Left cardiac atrium (tissue), 4 donors: Measurements from ENCODE around the gene DCTN4. TPM values are rescaled to one million over a fixed set of nuclear protein-coding genes. Genes with fewer than 3 reads are reported as not detected.

Source experiments
- ATAC-seq, 2 donors: fragments of 200-7000 bp; cut with Tn5 transposase; one replicate each; pipeline ENCODE4 v1.9.1; 2020; ENCODE audit warnings: mild to moderate bottlenecking in 2 of 2, moderate library complexity in 2 of 2
- DNase-seq: peaks from one replicate; pipeline ENCODE4 v3.0.0-alpha.2; 2020
- intact Hi-C, 2 donors: fragments of 100-400 bp; cut with DNase I; formaldehyde crosslinking; loops; one replicate each; pipeline versions ENCODE4 v1.14.1 to v1.15.1; 2022 to 2023
- total RNA-seq, 2 donors: library from RNA; stranded (reverse); fragmentation: NEBNext Ultra II Directional; extraction: Animal tissue kit (Norgen Biotek cat#: 25700); gene quantifications; one replicate each; pipeline ENCODE4 v1.2.1, GENCODE V29; 2021
- donor health status: DM: no; HTN: yes; CAD: no.
- donor health status: DM: no; HTN: yes; CAD: no; lungs with severe emphysema.
- donor health status: DM: yes; HTN: yes; CAD: no.
- donor health status: Dilated cardiomyopathy.

The DCTN4 gene
- total RNA-seq, 2 donors from 2014 or later = 37.8 to 48.1 TPM

DNA sequence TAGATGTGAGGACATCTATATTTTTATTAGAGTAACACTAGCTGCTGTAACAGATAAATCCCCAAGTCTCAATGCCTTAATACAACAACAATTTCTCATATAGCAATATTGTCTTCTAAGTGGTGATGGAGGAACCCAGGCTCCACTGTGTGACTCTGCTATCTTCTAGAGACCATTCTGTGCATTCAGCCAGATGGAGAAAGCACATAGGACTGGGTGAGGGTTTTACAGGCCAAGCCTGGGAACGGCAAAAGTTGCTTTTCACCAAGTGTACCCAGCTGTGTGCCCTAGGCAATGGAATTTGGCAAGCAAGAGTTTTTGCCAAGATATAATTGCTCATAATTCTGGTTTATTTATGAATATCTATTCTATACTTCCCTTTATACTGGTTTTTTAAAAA lies 69.7 kb downstream of the DCTN4 start:
- intact Hi-C loops = no loop called here
- DNase-seq (no peak), ATAC-seq (no peak)

DNA sequence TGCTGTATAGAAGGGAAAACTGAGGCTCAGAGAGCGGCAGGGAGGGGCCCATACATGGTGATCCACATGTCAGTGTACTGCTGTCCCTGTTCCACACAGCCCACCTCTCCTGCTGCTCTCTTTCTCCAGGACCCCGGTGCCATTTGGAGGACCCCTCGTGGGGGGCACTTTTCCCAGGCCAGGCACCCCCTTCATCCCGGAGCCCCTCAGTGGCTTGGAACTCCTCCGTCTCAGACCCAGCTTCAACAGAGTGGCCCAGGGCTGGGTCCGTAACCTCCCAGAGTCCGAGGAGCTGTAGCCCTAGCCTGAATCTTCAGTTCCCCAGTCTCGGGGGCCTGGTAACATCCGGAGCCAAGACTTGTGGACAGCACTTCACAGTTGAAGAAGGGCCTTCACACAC lies 82.2 kb downstream of the DCTN4 start:
- ATAC-seq (no peak), DNase-seq (no peak)
- intact Hi-C loops = no loop called here

DNA sequence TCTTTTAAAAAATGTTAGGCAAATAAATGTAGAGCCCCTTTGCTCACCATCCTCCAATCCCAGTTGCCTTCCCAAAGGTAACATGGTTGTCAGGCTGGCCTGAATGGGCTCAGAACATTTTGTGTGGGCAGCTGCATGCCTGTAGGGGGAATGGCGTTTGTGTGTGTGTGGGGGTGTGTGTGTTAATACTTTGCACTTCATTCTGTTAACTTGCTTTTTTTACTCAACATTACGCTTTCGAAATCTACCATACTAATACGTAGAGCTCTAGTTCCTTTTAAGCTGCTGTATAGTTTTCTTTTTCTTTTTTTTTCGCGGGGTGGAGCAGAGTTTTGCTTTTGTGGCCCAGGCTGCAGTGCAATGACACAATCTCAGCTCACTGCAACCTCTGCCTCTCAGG lies 83.7 kb downstream of the DCTN4 start:
- intact Hi-C loops = no loop called here

DNA sequence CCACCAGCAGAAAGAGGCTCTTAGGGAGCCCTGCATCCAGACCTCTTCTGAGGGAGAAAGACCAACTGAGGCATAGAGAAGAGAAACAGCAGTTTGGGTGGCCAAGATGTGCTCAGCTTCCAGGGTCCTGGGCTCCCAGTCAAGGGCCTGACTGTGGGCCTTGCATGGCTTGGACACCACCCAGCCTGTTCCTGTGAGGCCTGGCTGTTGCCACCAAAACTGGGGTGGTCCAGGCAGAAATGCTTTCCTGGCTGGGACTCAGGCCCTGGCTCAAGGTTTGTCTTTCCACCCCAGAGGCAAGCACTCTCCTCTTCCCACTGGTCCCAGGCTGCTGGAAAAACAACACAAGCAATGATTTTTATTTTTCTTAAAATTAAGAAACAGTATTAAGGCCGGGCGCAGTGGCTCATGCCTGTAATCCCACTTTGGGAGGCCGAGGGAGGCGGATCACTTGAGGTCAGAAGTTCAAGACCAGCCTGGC lies 84.4 kb downstream of the DCTN4 start:
- ATAC-seq (peak; percentile 35 to 58), DNase-seq (peak; percentile 64)
- intact Hi-C loops = no loop called here

More for the DNA sequence above, 83.7 kb downstream of the DCTN4 start:
- ATAC-seq = no peak
- DNase-seq = no peak

DNA sequence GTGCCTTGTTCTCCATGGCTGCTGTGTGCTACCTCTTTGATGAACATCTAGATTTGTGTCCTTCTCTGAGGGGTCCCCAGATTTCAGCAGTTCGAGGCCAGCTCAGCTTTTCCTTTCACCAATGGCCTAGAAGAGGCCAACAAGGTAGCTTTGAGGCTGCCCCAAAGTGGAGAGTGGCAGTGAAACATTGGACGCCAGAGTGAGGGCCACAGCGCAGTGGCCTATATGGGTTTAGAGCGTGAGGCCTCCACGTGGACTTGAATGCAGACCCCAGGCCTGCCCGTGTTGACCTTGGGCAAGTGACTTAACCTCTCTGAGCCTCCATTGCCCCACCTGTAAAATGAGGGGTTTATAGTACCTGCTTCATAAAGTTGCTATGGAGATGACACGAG lies 85.9 kb downstream of the DCTN4 start:
- intact Hi-C loops = no loop called here
- no peak for ATAC-seq
- peak; percentile 6 for DNase-seq

DNA sequence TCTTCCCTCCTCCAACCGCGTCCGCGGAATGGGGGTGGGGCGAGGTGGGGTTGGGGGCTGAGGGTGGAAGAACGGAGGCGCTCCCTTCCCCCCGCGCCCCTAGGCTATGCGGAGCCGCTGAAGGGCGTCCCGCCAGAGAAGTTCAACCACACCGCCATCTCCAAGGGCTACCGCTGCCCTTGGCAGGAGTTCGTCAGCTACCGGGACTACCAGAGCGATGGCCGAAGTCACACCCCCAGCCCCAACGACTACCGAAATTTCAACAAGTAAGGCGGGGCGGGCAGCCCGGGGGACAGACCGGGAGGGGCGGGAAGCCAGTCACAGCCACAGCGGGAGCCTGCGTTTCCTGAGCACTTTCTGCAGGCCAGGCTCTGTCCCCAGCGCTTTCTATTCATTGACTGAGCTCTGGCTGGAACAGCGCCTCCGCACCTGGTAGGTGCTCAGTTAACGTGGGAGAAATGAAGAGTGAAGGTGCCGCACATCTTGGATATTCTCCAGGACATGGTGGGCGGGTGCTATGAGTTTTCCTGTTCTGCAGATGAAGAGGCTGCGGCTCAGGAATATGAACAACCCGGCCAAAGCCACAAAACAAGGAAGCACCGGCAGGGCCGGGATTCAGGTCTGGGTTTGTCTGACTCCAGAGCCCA lies 86.5 kb downstream of the DCTN4 start:
- peak; percentile 66 for DNase-seq
- intact Hi-C loops = no loop called here
- peak; percentile 31 to 51 for ATAC-seq

DNA sequence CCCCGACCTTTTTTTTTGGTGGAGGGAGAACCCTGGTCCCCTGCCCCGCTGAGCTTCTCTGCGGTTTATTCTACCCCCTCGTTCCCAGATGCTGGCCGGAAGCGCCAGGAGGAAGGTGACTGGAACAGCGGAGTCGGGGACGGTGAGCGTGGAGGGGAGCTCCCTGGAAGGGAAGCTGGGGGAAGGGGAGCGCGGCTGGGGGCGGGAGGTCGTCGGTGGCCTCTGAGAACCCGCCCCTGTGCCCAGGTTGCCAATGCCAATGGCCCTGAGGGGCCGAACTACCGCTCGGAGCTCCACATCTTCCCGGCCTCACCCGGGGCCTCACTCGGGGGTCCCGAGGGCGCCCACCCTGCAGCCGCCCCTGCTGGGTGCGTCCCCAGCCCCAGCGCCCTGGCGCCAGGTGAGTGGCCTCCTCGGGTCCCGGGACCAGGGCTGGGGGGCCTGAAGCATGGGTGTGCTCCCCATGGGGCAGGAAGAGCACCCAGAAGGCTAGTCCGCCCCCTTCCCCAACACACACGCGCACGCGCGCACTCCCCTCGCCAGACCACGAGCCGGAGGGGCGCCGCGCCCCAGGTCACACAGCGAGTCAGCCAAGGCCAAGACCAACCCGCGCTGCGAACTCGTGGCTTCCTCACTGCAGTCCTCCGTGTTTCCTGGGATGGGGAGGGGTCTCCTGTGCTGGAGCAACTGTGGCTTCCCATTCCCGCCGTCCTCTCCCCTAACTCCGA lies 87.1 kb downstream of the DCTN4 start:
- peak; percentile 19 to 31 for ATAC-seq
- intact Hi-C loops = no loop called here

DNA sequence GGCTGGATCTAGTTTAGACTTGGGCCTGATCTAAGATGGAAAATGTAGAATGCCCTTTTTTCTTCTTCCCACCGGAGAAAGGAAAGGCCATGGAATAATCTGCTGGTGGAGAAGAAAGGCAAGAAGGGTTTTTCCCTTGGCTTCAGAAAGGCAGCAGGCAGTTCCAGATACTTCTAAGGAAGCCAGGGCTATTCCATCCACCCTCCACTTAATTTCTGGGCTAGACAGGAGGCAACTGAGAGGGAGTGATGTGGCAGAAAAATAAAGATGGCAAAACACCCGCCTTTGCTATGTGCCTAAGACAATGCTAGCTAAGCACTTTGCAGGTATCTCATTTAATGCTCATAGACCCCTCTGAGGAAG lies 87.9 kb downstream of the DCTN4 start:
- intact Hi-C loops = no loop called here
- no peak for DNase-seq
- no peak for ATAC-seq

More for the DNA sequence above, 87.1 kb downstream of the DCTN4 start:
- peak; percentile 45 for DNase-seq

DNA sequence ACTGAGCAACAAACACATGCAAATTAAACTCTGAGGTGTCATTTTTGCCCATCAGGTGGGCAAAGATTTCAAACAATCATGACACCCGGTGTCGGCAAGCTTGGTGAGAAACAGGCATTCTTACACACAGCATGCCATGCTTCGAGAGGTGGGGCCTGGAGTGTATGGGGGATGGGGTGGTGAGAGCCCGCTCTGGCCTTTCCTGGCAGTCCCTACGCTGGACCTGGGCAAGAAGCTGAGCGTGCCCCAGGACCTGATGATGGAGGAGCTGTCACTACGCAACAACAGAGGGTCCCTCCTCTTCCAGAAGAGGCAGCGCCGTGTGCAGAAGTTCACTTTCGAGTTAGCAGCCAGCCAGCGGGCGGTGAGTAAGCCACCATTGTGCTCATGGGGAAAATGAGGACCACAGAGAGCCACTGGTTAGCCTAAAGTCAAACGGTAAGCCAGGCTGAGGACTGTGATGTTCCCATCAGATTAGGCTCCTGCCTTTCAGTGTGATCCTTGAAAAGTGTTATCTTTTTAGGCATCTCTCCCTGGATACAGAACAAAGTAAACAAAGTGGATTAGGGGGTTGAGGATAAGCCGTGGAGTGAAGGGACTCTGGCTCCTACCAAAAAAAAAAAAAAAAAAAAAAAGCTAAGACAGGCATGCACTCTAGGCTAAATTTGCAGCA lies 88.4 kb downstream of the DCTN4 start:
- DNase-seq (peak; percentile 12), ATAC-seq (no peak)
- intact Hi-C loops = no loop called here

DNA sequence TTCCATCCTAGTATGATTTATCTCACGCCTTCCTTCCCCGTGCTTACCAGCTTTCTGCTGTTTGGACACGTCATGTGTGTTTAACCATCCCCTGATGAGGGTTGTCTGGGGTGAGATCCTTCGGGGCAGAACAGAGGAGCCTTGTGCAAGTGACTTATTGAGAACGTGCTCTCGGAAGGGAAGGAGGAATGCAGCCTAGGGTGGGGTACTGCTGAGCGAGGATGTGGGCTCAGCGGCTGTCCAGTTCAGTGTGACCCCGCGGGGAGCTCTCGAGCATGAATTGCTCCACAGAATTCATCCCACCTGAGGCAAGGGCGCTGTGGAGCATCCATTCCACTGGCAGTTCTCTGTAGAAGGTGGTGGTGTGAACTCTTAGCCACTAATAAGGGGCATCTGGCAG lies 93.8 kb downstream of the DCTN4 start:
- ATAC-seq = no peak
- peak; percentile 4 for DNase-seq
- intact Hi-C loops = no loop called here

DNA sequence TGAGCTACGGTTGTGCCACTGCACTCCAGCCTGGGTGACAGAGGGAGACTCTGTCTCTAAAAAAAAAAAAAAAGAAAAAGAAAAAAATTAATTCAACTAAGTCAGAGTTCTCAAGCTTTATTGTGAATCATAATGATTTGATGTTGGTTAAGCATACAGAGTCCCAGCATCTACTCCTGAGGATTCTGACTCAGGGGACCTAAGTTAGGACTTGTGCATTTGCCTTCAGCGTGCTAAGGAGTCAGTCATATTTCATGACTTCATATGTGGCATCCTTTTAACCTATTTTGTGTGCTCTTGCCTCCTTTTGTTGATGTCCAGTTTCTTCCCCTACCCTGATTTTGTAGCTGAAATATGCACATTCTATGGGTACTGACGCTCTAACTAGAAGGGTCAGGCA lies 94.9 kb downstream of the DCTN4 start:
- intact Hi-C loops = no loop called here
- DNase-seq = no peak
- no peak for ATAC-seq

DNA sequence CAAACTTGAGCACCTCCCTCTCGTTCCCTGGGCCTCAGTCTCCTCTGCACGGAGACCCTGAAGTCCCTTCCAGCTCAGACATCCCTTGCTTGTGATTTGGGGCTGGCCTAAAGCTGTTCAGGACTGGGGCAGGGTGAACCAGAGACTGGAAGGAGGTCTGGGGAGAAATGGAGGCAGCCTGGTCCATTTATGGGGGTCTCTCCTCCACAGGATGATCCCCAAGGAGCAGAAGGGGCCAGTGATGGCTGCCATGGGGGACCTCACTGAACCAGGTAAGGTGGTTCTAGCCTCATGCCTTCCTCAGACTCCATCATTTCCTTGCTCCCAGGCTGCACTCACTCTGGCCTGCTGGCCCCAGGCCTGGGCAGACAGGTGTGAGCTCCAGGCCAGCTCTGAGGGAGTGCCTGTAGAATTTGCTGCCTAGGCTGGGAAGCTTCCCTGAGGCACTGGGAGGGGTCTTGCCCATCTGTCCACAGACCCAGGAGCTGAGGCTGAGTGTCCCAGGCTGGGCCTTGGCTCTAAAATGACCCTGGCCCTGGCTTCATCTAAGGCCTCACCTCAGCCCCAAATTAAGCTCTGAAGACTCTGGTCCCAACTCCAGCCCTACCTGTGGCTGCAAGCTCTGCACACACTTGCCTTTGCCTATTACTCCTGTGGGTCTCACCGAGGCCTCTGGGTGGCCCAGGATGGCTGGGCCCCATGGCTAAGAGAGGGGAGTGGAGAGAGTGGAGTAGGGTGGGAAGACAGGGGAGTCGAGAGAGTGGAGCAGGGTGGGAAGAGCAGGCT lies 95.9 kb downstream of the DCTN4 start:
- intact Hi-C loops = no loop called here
- ATAC-seq (no peak), DNase-seq (peak; percentile 9)

DNA sequence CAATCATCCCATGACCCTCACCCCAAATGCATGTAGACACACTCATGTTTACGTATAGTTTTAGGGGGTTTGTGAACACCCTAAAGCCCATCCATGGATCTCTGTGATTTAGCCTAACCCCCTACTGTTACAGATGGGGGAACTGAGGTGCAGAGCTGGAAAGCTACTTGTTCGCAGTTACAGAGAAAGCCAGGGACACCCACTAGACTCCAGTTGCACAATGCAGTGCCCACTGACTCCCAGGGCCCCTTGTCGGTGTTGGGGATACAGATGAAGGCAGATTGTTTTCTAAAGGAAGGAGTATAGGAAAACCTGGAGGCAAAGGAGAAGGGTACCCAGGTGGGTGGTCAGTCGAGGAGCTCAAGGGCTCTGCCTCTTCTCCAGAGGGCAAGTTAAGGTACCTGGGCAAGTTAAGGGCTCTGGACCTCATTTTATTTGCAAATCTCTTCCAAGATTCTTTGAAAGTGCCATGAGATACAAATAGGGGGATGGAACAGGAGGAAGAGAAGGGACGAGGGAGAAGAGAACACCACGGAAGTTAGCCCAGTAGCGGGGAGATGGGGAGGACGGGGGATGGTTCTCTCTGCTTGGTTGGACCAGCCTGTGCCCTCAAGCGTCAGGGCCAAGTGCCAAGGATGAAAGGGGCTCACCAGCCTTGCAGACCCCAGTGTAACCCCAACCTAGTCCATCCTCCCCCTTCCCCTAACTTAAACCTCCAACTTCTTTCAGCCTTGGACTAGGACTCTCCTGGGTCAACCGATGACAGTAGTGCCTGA lies 96.8 kb downstream of the DCTN4 start:
- no peak for ATAC-seq
- intact Hi-C loops = no loop called here
- peak; percentile 16 for DNase-seq

DNA sequence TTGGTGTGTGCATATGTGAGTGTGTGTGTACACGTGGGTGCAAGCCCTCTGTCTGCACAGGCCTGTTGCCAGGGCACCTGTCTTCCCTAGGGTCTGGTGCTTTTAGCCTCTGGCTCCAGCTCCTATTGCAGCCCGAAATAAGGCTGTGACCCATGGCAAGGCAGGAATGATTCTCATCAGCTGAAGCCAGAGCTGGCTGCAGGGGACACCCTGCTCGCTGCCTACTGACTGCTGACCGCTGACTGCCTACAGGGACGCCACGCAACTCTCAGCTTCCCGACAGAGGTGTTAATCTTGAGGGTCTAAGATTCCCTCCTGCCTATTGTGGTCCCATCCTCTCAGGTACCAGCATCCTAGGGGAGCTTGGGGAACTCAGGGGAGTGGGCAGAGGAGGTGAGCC lies 97.7 kb downstream of the DCTN4 start, which contains the start of gene MYOZ3:
Gene MYOZ3, plus strand, starts transcription at position 166 of the 400 bp plus-strand sequence. CDS start 1,691 bp downstream, outside the sequence.
- ATAC-seq (no peak), DNase-seq (peak; percentile 11)
- intact Hi-C loops = no loop called here

DNA sequence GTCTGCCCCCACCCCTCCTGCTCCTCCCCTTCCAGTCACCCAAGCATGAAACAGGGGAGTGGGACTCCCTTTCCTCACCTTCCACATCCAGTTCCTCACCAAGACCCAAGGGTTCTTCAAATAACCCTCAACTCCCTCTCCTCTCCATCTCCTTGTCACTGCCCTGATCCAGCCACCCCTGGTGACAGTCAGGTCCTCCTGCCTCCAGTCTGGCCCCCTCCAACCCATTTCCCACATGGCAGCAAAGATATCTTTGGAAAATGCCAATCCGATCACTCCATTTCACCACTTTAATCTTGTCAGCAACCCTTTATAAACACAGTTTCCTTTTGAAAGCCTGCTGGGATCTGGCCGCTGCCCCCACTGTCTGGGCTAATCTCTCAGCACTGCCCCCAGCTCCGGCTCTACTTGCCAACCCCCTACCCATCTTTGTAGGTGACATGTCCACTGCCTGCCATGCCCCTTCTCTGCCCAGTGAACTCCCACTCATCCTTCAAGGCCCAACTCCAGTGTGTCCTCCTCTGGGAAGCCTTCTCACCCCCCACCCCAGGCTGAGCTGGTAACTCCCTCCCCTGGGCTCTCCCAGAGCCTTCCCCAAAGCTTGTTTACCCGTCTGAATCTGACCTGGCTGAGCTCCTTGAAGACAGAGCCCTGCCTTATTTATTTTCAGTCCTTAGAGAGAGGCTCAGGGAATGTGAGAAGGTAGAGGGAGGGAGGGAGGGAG lies 98.5 kb downstream of the DCTN4 start:
- intact Hi-C loops = no loop called here
- DNase-seq (peak; percentile 20), ATAC-seq (no peak)

DNA sequence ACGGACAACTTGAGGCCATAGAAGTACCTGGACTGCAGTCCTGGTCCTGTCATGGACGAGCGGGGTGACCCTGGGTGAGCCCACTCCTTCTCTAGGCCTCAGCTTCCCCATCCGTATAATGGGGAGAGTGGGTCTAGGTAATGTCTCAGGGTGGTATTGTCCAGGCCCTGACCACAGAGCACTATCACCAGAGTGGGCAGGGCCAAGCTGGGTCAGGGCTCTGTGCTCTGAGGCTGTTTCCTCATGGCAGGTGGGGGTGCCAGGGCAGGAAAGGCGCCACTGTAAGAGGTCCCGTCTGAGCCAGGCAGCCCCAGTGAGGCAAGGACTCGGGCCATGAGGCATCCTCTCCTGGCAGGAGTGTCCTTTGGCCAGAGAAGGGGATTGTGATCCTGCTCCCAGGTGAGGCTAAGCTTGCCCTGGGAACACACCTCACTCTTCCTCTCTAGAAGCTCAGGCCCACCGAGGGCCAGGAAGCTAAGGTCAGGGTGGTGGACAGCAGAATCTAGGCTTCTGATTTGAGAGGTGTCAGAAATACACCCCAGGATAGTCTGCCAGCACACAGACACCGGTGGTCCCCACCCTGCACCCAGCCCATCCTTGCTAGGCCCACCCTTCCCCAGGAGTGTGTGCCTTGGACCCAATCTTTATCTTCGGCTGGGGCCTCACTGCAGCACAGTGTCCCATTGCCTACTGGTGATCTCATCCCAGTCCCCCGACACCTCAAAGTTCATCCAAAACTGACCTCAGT lies 99.3 kb downstream of the DCTN4 start:
- ATAC-seq (no peak), DNase-seq (peak; percentile 31)
- intact Hi-C loops = loop anchor here in 1 of 2 donors (5.0 kb wide), 1 partner anchor 97 kb away; no protein-coding TSS in a partner anchor

DNA sequence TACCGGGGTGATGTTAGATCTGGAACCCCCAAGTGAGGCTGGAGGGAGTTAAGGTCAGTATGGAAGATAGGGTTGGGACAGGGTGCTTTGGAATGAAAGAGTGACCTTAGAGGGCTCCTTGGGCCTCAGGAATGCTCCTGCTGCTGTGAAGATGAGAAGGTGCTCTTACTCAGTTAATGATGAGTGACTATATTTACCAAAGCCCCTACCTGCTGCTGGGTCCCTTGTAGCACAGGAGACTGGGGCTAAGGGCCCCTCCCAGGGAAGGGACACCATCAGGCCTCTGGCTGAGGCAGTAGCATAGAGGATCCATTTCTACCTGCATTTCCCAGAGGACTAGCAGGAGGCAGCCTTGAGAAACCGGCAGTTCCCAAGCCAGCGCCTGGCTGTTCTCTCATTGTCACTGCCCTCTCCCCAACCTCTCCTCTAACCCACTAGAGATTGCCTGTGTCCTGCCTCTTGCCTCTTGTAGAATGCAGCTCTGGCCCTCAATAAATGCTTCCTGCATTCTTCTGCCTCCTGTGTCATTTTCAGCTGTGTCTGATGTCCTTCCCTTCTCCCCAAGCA lies 100.0 kb downstream of the DCTN4 start:
- peak; percentile 11 for DNase-seq
- intact Hi-C loops = loop anchor here in 1 of 2 donors (5.0 kb wide), 1 partner anchor 96 kb away; no protein-coding TSS in a partner anchor
- ATAC-seq = no peak
